NCI-H1436 treated with DMSO at 0.1 percent for 48 hours (cell line): ENCODE data around the gene OARD1.

Experiments used
- DNase-seq: peaks from one replicate; lab custom pipeline; 2025; lab: John Stamatoyannopoulos, UW

OARD1 gene

GRCh38 chr6:41047745-41048732 is 24.1 kb downstream of the OARD1 start:
- no peak for DNase-seq

GRCh38 chr6:41047306-41047705 is 24.9 kb downstream of the OARD1 start:
- DNase-seq, result no peak

GRCh38 chr6:41046084-41046483 is 26.1 kb downstream of the OARD1 start:
- DNase-seq, result no peak

DNA sequence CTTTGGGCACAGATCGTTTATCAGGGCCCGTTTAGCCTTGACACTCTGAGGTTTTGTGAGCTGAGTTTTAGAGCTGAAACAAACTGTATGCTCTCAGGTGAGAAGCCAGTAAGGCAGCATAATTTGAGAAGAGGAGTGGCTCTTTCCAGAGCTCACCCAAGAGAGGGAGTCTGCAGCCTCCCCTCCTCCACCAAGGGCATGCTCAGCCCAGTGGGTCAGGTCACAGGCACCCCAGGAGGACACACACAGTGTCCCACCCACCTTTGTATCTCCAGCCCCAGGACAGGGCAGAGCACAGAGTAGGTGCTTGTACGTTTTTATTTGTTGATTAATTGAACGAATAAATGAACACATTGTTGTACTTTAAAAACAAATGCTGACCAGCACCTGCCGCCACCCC is 26.5 kb downstream of the OARD1 start:
- DNase-seq, result no peak

- no peak for DNase-seq
Observed at GRCh38 chr6:41043151-41043550, 29.0 kb downstream of the OARD1 start.

- no peak for DNase-seq
Observed at GRCh38 chr6:41042226-41043055, 29.7 kb downstream of the OARD1 start, which contains the start of gene TSPO2. TSPO2 (plus strand) TSS chr6:41042467; CDS start chr6:41042986, 519 bp downstream.

GRCh38 chr6:41040940-41041536 is 31.1 kb downstream of the OARD1 start:
- no peak for DNase-seq

DNA sequence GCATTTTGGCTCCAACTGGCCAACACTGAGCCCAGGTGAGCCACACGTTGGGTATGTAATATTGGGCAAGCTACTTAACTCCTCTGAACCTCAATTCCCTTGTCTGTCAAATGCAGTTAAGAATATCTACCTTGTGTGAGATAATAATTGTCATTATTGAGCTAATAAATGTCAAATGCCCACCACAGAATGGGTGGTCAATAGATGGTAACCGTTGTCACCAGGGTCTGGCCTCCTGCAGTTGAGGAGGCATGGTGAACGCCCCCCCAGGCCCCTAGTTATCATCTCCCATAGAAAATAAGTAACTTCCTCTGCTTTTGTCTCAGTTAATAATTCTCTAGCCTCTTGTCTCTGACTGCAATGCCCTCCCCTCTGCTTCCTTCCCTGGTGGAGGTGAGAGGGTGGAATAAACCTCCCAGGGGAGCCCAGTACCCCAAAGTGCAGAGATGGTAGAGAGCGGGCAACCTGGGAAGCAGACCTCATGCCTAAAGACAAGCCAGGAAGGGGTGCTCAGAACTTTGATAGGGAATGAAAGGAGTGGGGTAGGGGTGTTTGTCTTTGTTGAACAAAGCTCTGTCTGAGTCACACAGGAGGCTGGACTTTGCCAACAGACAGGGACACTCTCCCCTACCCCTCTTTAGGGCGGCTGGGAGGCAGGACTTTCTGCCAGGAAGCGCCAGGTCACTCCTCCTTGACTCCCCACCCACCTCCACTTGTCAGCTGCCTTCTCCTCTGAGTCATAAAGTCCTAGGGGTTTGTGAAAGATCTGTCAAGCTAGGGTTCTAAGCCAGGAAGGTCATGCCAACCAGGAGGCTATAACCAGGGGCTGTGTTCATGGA is 31.8 kb downstream of the OARD1 start:
- DNase-seq, result no peak

- no peak for DNase-seq
Observed at GRCh38 chr6:41039060-41039998, 32.8 kb downstream of the OARD1 start, which contains the start of gene UNC5CL. UNC5CL (minus strand) TSS chr6:41039221; CDS start chr6:41035074, 4,147 bp downstream.

DNA sequence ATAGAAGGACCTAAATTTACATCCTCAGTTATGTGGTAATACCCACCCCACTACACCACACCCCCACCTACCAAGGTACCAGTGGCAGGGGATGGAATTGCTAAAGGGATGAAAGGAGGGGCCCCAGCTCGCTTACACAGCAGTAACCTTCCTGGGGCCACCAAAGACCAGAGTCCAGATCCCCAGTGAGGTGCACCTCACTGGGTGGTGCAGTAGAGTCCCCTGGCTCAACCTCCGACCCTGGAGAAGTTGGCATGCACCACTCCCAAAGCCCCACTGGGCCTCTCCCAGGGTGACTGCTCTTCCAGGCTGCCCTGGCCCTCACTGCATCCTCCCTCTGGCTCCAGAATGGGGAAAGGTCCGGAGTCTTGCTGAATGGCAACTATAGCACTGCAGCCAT is 34.0 kb downstream of the OARD1 start:
- DNase-seq, result no peak

DNA sequence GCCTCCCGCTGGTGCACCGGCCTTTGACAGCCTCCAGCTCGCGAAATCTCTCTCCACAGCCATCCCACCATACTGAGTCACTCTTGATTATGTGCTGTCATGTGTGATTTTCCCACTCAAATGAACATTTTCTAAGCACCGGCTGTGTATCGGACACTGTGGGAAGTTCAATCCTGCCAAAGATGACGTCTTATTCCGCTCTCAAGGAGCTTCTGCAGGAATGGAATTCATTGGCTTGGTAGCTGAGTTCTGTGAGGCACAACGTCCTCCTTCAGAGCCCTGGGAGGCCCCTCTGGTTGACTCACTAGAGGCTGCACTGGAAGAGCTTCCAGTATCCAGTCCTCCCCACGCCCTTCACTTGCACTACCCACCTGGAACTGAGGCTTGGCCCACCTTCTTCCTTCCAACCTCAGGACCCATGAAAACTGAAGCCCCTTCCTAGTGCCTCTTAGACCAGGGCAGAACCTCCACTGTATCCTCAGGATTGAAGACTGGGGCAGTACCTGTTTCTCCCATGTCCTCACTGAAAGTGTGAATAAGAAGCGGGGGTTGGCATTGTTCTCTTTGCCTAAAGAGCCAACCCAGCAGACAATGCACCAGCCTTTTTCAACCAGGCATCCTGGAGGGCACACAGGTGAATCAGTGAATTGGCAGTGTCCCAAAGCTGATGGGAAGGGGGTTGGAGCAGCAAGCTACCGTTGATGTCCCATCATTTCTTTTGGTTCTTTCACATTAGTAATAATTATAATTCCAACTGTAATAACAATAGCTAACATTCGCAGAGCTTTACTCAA is 34.9 kb downstream of the OARD1 start:
- no peak for DNase-seq

GRCh38 chr6:41036601-41037000 is 35.6 kb downstream of the OARD1 start:
- no peak for DNase-seq

DNA sequence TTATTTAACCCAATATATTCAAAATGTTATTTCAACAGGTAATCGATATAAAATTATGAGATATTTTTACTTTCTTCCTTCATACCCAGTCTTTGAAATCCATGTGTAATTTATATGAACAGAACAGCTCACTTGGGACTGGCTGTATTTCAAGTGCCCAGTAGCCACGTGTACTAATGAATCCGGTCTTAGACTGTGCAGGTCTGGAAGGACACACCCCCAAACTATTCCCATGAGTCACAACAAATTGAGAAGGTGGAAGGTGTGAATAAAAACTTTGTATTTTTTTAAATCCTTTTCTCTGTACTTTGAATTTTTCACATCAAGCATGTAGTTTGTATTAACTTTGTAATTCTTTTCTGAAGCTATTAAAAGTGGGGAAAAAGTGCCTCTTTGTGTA is 36.0 kb downstream of the OARD1 start:
- DNase-seq, result no peak

DNA sequence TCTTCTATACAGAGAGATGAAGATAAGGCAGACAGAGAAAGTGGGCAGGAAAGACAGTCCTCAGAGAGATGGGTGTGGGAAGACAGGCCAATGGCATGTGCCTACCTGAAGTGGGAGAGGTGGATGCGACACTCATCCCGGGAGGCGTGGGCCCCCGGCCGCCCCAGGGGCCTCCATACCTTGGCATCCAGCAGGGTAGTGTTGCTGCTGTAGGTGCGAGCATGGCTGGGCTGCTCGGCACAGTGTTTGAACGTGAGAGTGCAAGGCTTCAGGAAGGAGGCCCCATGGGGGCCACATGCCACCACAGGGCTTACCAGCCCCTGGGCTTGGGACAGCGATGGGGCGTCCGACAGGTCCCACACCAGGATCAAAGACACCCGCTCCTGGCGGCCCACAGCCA is 38.4 kb downstream of the OARD1 start:
- no peak for DNase-seq

- DNase-seq, result no peak
Observed at GRCh38 chr6:41032830-41033229, 39.3 kb downstream of the OARD1 start.

GRCh38 chr6:41028561-41029412 is 43.4 kb downstream of the OARD1 start:
- no peak for DNase-seq

- no peak for DNase-seq
Observed at GRCh38 chr6:41027799-41028560, 44.2 kb downstream of the OARD1 start.

DNA sequence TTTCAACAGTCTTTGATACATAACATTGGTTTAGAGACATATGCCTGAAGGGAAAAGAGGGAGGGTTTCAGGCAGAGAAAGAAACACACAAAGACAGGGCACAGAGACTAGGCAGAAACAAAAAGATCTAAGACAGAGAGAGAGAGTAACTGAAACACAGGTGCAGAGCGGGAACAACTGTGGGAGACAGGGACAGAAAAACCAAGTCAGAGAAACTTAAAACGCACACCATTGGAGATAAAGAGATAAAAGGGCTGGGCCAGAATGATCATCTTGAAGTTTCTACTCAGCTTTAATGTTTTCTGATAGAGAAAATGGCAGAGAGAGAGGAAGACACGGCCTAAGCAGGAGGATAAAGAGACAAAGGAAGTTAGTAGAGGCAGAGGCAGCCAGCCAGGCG is 44.9 kb downstream of the OARD1 start:
- DNase-seq, result no peak
